Activated CD4-positive, alpha-beta T cell treated with anti-CD3 and anti-CD28 coated beads for 1 hour (primary cell): ENCODE data around the gene MAPK12.

Experiments used
- DNase-seq: peaks from one replicate; pipeline ENCODE4 v3.0.0-alpha.2; 2020

MAPK12 gene

GRCh38 chr22:50226875-50227165 is 34.7 kb downstream of the MAPK12 start:
- no peak for DNase-seq

GRCh38 chr22:50226063-50226874 is 35.2 kb downstream of the MAPK12 start:
- DNase-seq, result no peak

- no peak for DNase-seq
Measured at GRCh38 chr22:50225200-50225969, 36.1 kb downstream of the MAPK12 start.

GRCh38 chr22:50224071-50224470 is 37.4 kb downstream of the MAPK12 start:
- no peak for DNase-seq

- DNase-seq, result no peak
Measured at GRCh38 chr22:50222508-50222907, 39.0 kb downstream of the MAPK12 start.

GRCh38 chr22:50221410-50222300 is 39.8 kb downstream of the MAPK12 start:
- no peak for DNase-seq

GRCh38 chr22:50220603-50221409 is 40.7 kb downstream of the MAPK12 start:
- no peak for DNase-seq

- no peak for DNase-seq
Measured at GRCh38 chr22:50219800-50220602, 41.5 kb downstream of the MAPK12 start.

- DNase-seq, result no peak
Measured at GRCh38 chr22:50218996-50219727, 42.3 kb downstream of the MAPK12 start.

- DNase-seq, result no peak
Measured at GRCh38 chr22:50218153-50218995, 43.1 kb downstream of the MAPK12 start.

- DNase-seq, result no peak
Measured at GRCh38 chr22:50217543-50218152, 43.8 kb downstream of the MAPK12 start.

- DNase-seq, result no peak
Measured at GRCh38 chr22:50216684-50217520, 44.6 kb downstream of the MAPK12 start.

GRCh38 chr22:50216055-50216683 is 45.3 kb downstream of the MAPK12 start:
- no peak for DNase-seq

- no peak for DNase-seq
Measured at GRCh38 chr22:50215297-50216054, 46.0 kb downstream of the MAPK12 start.

GRCh38 chr22:50213263-50213662 is 48.2 kb downstream of the MAPK12 start:
- no peak for DNase-seq

- no peak for DNase-seq
Measured at GRCh38 chr22:50211147-50211546, 50.3 kb downstream of the MAPK12 start.
